GM08714 (cell line): ENCODE results near the gene OR2AE1.

Experiments used
- H3K4me3 ChIP-seq: fragments of 200-500 bp; sonication (Bioruptor generic); 2 replicates; pipeline ENCODE4 v1.5.1; 2014; ENCODE audit warnings: mild to moderate bottlenecking, low read length, inconsistent platforms
- ZNF274 ChIP-seq: IDR thresholded peaks from 2 replicates; pipeline ENCODE4 v1.6.1; 2012; ENCODE audit warnings: mild to moderate bottlenecking, low read depth, low read length

OR2AE1 gene

DNA sequence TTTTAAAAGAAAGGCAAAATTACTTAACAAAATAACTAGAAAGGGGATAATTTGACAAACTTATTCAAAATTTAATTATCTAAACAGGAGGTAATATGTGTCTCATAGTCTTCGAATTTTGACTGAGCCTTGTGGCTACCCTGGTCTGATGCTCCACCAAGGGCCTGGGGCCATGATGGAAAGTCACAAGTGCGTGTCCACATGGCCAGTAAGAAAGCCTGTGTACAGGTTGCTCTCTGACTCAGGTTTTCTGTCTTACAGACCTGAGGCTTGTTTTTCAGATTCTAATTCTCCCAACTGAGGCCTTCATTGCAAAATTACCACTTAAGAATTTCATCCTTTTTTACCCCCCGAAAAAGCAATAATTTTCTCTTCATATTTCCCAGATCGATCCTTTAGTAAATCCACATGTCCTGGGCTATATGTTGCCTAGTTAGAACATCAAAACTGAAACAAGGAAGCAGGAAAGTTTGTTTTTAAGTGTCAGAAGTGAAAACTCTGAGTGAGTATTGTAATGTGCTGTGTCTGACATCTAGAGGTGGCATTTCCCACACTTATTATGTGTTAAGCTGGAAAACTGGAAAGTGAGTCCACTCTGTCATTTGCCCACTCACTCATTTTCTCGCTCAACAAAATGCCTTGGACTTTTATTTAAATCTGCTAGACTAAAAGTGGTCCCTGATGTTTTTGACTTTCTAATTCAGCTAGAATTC lies 39.0 kb downstream of the OR2AE1 start:
- no peak overlapping the region for H3K4me3 ChIP-seq
- no peak for TF ChIP-seq ZNF274

- no peak for TF ChIP-seq ZNF274
- H3K4me3 ChIP-seq = no peak overlapping the region
These were observed 41.6 kb downstream of the OR2AE1 start for GRCh38 chr7:99835189-99835588.

DNA sequence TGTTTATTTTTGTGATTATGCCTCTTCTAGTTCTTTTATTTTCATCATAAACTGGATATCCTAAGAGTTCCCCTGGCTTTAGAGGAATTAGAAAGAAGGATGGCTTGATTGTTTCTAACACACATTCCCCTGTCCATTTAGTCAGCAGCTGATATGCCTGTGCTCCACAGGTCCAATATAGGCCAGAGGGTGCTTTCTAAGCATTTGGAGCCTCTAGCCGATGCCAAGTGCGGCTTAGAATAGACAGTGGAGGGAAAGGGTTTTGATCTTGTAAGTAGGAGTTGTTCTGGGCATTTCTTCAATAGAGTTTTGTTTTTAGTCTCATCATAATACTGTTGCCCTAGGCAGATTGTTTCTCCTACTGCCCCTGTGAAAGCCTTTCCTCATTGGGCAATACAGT lies 42.5 kb downstream of the OR2AE1 start:
- TF ChIP-seq ZNF274 = no peak
- H3K4me3 ChIP-seq = no peak overlapping the region

- no peak overlapping the region for H3K4me3 ChIP-seq
- no peak for TF ChIP-seq ZNF274
These were observed 43.5 kb downstream of the OR2AE1 start for GRCh38 chr7:99833289-99833877.

DNA sequence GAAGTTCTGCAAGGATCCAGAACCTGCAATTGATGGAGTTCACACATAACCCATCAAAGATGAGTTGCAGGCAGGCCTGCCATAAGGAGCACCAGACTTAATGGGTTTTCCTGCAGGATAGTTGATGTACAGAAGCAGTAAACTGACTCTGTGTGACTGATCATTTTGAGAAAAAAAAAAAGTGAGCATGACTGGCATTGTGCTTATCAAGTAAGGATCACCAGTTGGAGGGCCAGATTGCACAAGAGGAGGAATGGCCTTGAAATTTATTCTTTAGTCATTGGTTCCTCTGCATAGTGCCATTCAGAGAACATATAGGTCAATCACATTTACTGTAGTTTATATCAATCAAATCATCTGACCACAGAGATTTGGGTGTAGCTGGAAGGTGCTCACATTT lies 45.2 kb downstream of the OR2AE1 start:
- TF ChIP-seq ZNF274 = no peak
- H3K4me3 ChIP-seq = no peak overlapping the region

DNA sequence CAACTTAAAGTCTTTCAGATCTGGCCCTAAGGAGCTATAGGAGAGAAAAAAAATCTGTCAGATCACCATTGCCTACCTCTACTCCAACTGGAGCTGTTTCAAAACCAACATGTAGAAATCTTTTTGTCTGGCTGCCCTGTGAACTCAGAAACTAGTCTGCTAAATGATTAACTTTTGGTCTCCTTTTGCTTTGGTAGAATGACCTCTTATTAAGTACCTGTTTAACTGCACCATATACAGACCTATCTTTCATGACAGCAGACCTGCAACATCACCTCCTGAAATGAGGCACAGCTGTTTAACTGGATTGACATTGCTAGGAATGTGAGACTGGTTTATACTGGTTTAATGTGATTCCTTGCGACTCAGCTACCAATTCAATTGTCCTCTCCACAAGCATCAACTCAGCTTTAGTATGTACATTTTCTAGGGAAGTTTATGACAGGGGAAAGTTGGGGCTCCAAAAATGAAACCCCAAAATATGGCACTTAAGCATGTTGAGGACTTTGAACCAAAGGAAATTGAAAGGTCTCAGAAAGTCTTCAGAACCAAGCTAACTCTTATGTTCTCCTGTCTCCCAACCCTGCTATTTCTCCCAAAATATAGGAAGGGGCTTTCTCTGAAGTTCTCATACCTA lies 47.2 kb downstream of the OR2AE1 start:
- TF ChIP-seq ZNF274 = no peak
- no peak overlapping the region; the same call in 1 of the 2 replicates for H3K4me3 ChIP-seq

GRCh38 chr7:99828811-99829210 lies 48.0 kb downstream of the OR2AE1 start:
- TF ChIP-seq ZNF274 = no peak

DNA sequence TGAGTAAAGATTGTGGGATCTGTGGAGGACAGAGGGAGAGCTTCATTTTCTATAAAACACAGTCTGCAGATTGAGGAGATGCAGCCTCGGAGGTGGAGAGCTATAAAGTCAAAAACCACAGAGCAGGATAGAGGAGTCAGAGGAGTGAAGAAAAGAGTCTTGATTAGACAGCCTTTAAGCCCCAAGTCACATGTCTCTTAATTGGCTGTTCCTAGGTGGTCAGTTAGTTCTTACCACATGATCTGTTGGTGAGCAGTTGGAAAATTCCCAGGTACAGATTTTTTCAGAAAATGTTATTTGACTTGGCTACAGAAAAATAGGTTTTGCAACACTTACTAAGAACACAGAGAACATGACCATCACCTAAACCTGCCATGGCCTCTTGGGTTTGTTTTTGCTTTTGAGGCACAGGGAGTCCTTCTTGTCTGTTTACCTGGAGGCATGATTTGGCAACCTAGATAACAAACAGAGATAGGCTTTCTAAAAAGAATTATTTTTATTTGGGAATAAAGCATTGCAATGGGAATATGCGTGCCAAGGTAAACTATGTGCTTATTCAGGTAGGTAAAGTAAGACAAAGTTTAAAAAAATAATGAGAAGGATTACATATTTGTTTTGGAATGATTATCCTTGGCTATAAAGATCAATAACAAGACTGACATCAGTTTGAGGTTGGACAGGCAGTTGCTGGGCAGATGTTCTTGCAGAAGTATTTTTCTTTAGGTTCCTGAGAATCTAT lies 49.6 kb downstream of the OR2AE1 start:
- TF ChIP-seq ZNF274 = no peak
- no peak overlapping the region for H3K4me3 ChIP-seq

More at GRCh38 chr7:99828811-99829210, 48.0 kb downstream of the OR2AE1 start:
- no peak overlapping the region for H3K4me3 ChIP-seq
